ENCODE results near the gene FBLL1. TPM values are rescaled to one million over a fixed set of nuclear protein-coding genes. Genes with fewer than 3 reads are reported as not detected.

Gene FBLL1
- total RNA-seq, 1 donor, result not detected

DNA sequence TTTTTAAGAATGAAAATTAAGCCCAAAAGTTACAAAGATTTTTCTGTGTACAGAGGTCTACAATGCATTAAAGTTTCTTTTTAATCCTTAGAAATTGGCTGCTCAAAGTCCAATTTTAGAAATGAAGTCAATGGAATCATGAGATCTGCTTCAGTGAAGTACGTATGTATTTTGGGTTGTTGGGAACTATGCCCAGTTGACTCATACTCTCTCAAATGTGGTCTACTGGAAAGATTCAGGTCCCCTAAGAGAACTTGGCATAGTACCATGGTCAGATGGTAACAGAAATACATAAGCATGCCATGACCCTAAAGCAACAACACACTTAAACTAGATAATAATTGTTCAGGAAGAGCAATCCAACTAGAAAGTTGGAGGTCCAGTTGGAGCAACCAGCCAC is 23.0 kb downstream of the FBLL1 start:
- no peak overlapping the region for H3K4me3 ChIP-seq (ENCODE audit: low read depth, low read length)
- TF ChIP-seq, protein P1, sequence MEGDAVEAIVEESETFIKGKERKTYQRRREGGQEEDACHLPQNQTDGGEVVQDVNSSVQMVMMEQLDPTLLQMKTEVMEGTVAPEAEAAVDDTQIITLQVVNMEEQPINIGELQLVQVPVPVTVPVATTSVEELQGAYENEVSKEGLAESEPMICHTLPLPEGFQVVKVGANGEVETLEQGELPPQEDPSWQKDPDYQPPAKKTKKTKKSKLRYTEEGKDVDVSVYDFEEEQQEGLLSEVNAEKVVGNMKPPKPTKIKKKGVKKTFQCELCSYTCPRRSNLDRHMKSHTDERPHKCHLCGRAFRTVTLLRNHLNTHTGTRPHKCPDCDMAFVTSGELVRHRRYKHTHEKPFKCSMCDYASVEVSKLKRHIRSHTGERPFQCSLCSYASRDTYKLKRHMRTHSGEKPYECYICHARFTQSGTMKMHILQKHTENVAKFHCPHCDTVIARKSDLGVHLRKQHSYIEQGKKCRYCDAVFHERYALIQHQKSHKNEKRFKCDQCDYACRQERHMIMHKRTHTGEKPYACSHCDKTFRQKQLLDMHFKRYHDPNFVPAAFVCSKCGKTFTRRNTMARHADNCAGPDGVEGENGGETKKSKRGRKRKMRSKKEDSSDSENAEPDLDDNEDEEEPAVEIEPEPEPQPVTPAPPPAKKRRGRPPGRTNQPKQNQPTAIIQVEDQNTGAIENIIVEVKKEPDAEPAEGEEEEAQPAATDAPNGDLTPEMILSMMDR (IDR thresholded peaks at IDR 0.05; ENCODE audit: insufficient read depth, low read length), result no peak
- peak; percentile 99 for DNase-seq (ENCODE audit: low read depth)

DNA sequence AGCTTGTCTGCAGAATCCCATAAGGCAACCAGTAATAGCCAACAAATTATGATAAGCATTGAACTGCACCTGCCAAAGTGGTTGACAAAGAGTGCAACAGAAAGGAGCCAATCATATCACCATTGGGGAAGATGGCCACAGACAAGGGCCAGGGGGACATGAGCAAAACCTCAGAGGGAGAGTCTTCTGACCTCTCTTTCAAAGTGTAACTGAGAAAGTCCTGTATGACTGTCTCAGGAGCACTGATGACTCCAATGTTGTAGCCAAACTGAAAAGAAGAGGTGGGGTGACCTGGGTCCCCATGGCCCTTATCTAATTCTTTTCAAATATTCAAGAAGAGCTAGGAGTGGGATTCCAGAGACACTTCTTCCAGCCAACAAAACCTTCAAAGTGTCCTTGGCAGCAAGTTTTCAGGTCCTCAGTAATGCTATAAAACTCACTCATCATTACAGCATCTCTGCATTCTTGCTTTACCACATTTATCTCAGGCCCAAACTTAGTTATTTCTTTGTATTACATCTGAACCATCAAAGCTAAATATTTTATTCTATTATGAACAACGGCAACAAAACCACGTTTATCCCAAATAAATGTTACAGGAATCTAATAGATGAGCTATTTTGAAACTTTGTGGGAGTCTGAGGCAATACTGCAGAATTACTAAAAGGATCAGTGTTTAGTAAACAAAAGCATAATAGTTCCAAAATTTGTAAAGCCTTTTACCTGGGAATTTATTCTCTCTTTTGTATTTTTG is 24.4 kb downstream of the FBLL1 start:
- no peak for DNase-seq (ENCODE audit: low read depth)
- TF ChIP-seq, protein P1 (IDR thresholded peaks at IDR 0.05; ENCODE audit: insufficient read depth, low read length), result no peak

DNA sequence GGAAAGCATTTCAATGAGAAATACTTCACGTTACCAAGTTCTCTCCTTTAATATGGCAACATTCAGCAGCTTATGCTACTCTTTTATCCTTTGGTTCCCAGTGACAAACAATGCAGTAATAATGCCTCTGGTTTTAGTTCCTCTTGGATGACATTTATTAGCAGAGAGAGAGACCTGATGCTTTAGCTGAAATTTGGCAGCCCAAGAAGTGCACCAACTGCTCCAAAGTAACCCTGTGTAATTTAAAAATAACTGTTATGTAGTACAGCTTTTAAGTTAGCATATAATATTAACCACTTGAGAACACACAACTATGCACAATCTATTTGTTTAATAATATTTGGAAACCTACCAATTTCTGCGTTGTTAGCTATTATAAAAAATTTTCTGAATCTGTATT is 28.3 kb downstream of the FBLL1 start:
- no peak for DNase-seq (ENCODE audit: low read depth)
- TF ChIP-seq, protein P1 (IDR thresholded peaks at IDR 0.05; ENCODE audit: insufficient read depth, low read length), result no peak

More for the DNA sequence above, 24.4 kb downstream of the FBLL1 start:
- H3K4me3 ChIP-seq (ENCODE audit: low read depth, low read length), result no peak overlapping the region

DNA sequence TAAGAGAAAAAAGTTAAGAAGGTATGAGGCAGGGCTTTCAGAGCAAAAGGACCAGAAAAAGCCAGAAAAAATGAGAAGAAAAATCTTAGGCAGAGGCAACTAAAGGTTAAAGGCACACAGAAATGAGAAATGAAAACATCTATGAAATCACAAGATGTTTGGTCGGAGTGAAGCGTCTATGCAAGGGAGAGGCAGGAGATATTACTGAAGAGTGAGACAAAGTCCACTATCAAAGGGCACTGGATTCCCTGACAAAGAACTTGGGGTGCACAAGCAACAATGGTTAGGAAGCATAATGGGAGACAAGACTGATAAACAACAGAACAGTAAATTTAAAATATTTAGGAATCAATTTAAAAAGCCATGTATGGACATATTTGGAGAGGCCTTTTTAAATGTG is 33.2 kb downstream of the FBLL1 start:
- DNase-seq (ENCODE audit: low read depth), result no peak
- TF ChIP-seq, protein P1 (IDR thresholded peaks at IDR 0.05; ENCODE audit: insufficient read depth, low read length), result no peak
- H3K4me3 ChIP-seq (ENCODE audit: low read depth, low read length), result no peak overlapping the region

More for the DNA sequence above, 28.3 kb downstream of the FBLL1 start:
- no peak overlapping the region for H3K4me3 ChIP-seq (ENCODE audit: low read depth, low read length)

DNA sequence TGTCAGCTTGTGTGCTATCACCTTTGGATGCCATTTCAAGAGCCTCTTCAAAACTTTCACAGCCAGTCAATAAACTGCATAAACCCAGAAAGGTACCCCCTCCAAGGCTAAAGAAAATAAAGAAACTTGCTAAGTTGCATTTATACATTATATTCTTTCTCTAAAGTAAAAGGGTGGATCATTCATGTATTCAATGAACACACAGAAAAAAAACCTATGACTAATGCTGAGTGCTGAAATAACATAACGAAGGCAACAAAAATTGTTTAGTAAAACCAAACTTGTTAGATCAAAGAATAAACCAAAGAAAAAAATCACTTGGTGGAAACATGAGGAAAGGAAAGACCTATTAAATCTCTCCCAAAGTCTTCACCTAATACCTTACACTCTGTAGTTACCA is 34.9 kb downstream of the FBLL1 start:
- no peak for DNase-seq (ENCODE audit: low read depth)
- H3K4me3 ChIP-seq (ENCODE audit: low read depth, low read length), result no peak overlapping the region
- TF ChIP-seq, protein P1 (IDR thresholded peaks at IDR 0.05; ENCODE audit: insufficient read depth, low read length), result no peak

DNA sequence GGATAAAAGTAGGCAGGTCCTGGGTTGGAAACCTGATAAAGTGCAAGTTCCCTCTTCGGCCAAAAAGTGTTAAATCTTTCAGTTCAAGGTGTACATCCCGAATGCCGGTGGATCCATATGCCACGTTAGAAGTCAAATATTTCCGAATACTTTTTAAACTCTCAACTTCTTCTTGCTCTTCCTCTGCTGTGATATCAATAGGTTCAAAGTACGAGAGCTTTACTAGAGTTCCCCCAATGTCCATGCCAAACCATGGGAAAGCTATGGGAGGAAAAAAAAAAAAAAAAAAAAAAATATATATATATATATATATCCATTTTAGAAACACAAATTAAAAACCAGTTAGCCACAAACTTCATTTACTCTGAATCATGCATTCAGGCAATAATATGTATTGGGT is 39.6 kb downstream of the FBLL1 start:
- H3K4me3 ChIP-seq (ENCODE audit: low read depth, low read length), result no peak overlapping the region
- no peak for DNase-seq (ENCODE audit: low read depth)
- TF ChIP-seq, protein P1 (IDR thresholded peaks at IDR 0.05; ENCODE audit: insufficient read depth, low read length), result no peak

Data from fibroblast of the aortic adventitia (primary cell).